Measurements from ENCODE around the gene WDR1. TPM values are rescaled to one million over a fixed set of nuclear protein-coding genes. Genes with fewer than 3 reads are reported as not detected.

The WDR1 gene
- total RNA-seq, 5 donors from 2014 or later (not counting 1 experiment from before 2014, with no cell fraction given), result 268 to 308 (median 304) TPM

- no peak overlapping the region for H3K4me3 ChIP-seq (ENCODE audit: control insufficient read depth in 1 of 2, extremely low read depth in 1 of 2, low read length in 1 of 2)
- H3K9me3 ChIP-seq, result no peaks in the 10 kb centered on the region
- no peaks in the 10 kb centered on the region for H3K27me3 ChIP-seq (replicated peaks in 1 of 2; ENCODE audit: control insufficient read depth in 2 of 2, extremely low read depth in 1 of 2, insufficient read depth in 2 of 2, low read length in 1 of 2)
- WGBS (ENCODE audit: insufficient coverage), result 61% methylated on average over 10 of the region's 19 CpGs
- no peak for ATAC-seq (replicated peaks in 1 of 4)
- DNase-seq, result no peak
- ChIA-PET POLR2A (no interaction called here), CTCF (interaction anchor here in 1 of 2 donors (0.8 kb wide), 1 partner anchor 15 kb away, joined by 3 read pairs; no protein-coding TSS in a partner anchor)
- H3K4me1 Mint-ChIP-seq, result peaks cover 71 to 76% (median 72%) of the 10 kb centered on the region in 3 donors
- peaks cover 42% of the 10 kb centered on the region for H3K36me3 Mint-ChIP-seq
- peak overlapping the region; percentile 71 for H3K27ac ChIP-seq (ENCODE audit: low read length)
- H3K27ac Mint-ChIP-seq, result peak overlapping the region; percentile 93 to 94
- peaks cover 26 to 98% of the 10 kb centered on the region in 2 donors for H3K36me3 ChIP-seq (ENCODE audit: control insufficient read depth in 2 of 2, extremely low read depth in 1 of 2, insufficient read depth in 1 of 2, low read length in 1 of 2)
- no peaks in the 10 kb centered on the region for H3K27me3 Mint-ChIP-seq
- H3K4me1 ChIP-seq (ENCODE audit: control insufficient read depth in 1 of 2, extremely low read depth in 1 of 2, insufficient read depth in 2 of 2, low read length in 2 of 2), result peaks cover 40 to 88% of the 10 kb centered on the region in 2 experiments
- no peaks in the 10 kb centered on the region for H3K9me3 Mint-ChIP-seq
- H3K4me3 Mint-ChIP-seq, result peak overlapping the region in 2 of 3 donors; percentile 24 to 68
These were observed 23.9 kb downstream of the WDR1 start for GRCh38 chr4:10092481-10093270.

- Mint-ChIP-seq H3K27ac (peak overlapping the region; percentile 93 to 94), H3K27me3 (no peaks in the 10 kb centered on the region), H3K4me1 (peaks cover 61 to 66% (median 65%) of the 10 kb centered on the region in 3 donors), H3K4me3 (peak overlapping the region in 1 of 3 donors; percentile 68), H3K36me3 (peaks cover 42% of the 10 kb centered on the region), H3K9me3 (no peaks in the 10 kb centered on the region)
- no peaks in the 10 kb centered on the region for H3K27me3 ChIP-seq (replicated peaks in 1 of 2; ENCODE audit: control insufficient read depth in 2 of 2, extremely low read depth in 1 of 2, insufficient read depth in 2 of 2, low read length in 1 of 2)
- ATAC-seq (replicated peaks in 1 of 4), result no peak
- H3K36me3 ChIP-seq (ENCODE audit: control insufficient read depth in 2 of 2, extremely low read depth in 1 of 2, insufficient read depth in 1 of 2, low read length in 1 of 2), result peaks cover 26 to 98% of the 10 kb centered on the region in 2 donors
- CTCF ChIA-PET, result interaction anchor here in 1 of 2 donors (0.8 kb wide), 1 partner anchor 16 kb away, joined by 3 read pairs; no protein-coding TSS in a partner anchor
- no peak overlapping the region for H3K27ac ChIP-seq (ENCODE audit: low read length)
- 94% methylated on average over 10 of the region's 19 CpGs for WGBS (ENCODE audit: insufficient coverage)
- POLR2A ChIA-PET, result no interaction called here
- peaks cover 35 to 78% of the 10 kb centered on the region in 2 experiments for H3K4me1 ChIP-seq (ENCODE audit: control insufficient read depth in 1 of 2, extremely low read depth in 1 of 2, insufficient read depth in 2 of 2, low read length in 2 of 2)
- no peak for DNase-seq
- no peak overlapping the region for H3K4me3 ChIP-seq (ENCODE audit: control insufficient read depth in 1 of 2, extremely low read depth in 1 of 2, low read length in 1 of 2)
- H3K9me3 ChIP-seq, result no peaks in the 10 kb centered on the region
These were observed 24.9 kb downstream of the WDR1 start for GRCh38 chr4:10091531-10092181.

- POLR2A ChIA-PET, result interaction anchor here in 1 of 2 donors (0.8 kb wide), 1 partner anchor 28 kb away, joined by 3 read pairs; no protein-coding TSS in a partner anchor
- Histone ChIP-seq H3K27me3 (replicated peaks in 1 of 2; ENCODE audit: control insufficient read depth in 2 of 2, extremely low read depth in 1 of 2, insufficient read depth in 2 of 2, low read length in 1 of 2) (no peaks in the 10 kb centered on the region), H3K4me3 (ENCODE audit: control insufficient read depth in 1 of 2, extremely low read depth in 1 of 2, low read length in 1 of 2) (no peak overlapping the region), H3K27ac (ENCODE audit: low read length) (no peak overlapping the region), H3K9me3 (no peaks in the 10 kb centered on the region), H3K4me1 (ENCODE audit: control insufficient read depth in 1 of 2, extremely low read depth in 1 of 2, insufficient read depth in 2 of 2, low read length in 2 of 2) (peaks cover 26 to 68% of the 10 kb centered on the region in 2 experiments), H3K36me3 (ENCODE audit: control insufficient read depth in 2 of 2, extremely low read depth in 1 of 2, insufficient read depth in 1 of 2, low read length in 1 of 2) (peaks cover 36 to 99% of the 10 kb centered on the region in 2 donors)
- ATAC-seq (replicated peaks in 1 of 4), result no peak
- Mint-ChIP-seq H3K36me3 (peaks cover 46% of the 10 kb centered on the region), H3K4me3 (no peak overlapping the region), H3K9me3 (no peaks in the 10 kb centered on the region), H3K27me3 (no peaks in the 10 kb centered on the region), H3K27ac (peak overlapping the region; percentile 39 to 61), H3K4me1 (peaks cover 51 to 56% (median 55%) of the 10 kb centered on the region in 3 donors)
- CTCF ChIA-PET, result no interaction called here
- no peak for DNase-seq
- WGBS (ENCODE audit: insufficient coverage), result 93% methylated on average over 19 of the region's 21 CpGs
These were observed 25.9 kb downstream of the WDR1 start for GRCh38 chr4:10090467-10091250.

DNA sequence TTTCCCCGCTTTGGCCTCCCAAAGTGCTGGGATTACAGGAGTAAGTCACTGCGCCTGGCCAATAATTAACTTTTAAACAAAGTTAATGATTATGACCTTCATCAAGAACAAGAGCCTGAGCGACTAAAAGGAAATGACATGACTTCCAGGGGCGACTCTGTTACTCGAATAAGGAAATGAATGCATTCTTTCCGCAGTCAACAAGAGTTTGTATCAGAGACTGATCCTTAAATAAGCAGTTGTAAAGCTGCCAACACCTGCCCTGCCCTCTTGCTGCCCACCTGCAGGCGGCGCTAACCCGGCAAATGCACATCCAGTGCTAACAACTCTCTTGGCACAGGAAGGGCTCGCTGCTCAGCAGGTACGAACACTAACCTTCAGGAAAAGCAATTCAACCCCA is 27.3 kb downstream of the WDR1 start:
- H3K9me3 ChIP-seq, result no peaks in the 10 kb centered on the region
- peaks cover 51% of the 10 kb centered on the region for H3K36me3 Mint-ChIP-seq

GRCh38 chr4:10088135-10089010 is 28.2 kb downstream of the WDR1 start:
- Histone ChIP-seq H3K9me3 (no peaks in the 10 kb centered on the region), H3K27ac (ENCODE audit: low read length) (no peak overlapping the region), H3K27me3 (replicated peaks in 1 of 2; ENCODE audit: control insufficient read depth in 2 of 2, extremely low read depth in 1 of 2, insufficient read depth in 2 of 2, low read length in 1 of 2) (no peaks in the 10 kb centered on the region), H3K4me3 (ENCODE audit: control insufficient read depth in 1 of 2, extremely low read depth in 1 of 2, low read length in 1 of 2) (no peak overlapping the region), H3K4me1 (ENCODE audit: control insufficient read depth in 1 of 2, extremely low read depth in 1 of 2, insufficient read depth in 2 of 2, low read length in 2 of 2) (peaks cover 7 to 45% of the 10 kb centered on the region in 2 experiments), H3K36me3 (ENCODE audit: control insufficient read depth in 2 of 2, extremely low read depth in 1 of 2, insufficient read depth in 1 of 2, low read length in 1 of 2) (peaks cover 39 to 99% of the 10 kb centered on the region in 2 donors)
- no peak overlapping the region for H3K4me3 Mint-ChIP-seq
- no peaks in the 10 kb centered on the region for H3K9me3 Mint-ChIP-seq
- POLR2A ChIA-PET, result no interaction called here
- WGBS (ENCODE audit: insufficient coverage), result 90% methylated on average over 17 of the region's 28 CpGs
- H3K27me3 Mint-ChIP-seq, result no peaks in the 10 kb centered on the region
- peak overlapping the region in 1 of 2 donors; percentile 11 for H3K27ac Mint-ChIP-seq
- ATAC-seq (replicated peaks in 1 of 4) (no peak), DNase-seq (no peak)
- peaks cover 43% of the 10 kb centered on the region for H3K36me3 Mint-ChIP-seq
- peaks cover 29 to 36% (median 33%) of the 10 kb centered on the region in 3 donors for H3K4me1 Mint-ChIP-seq
- CTCF ChIA-PET, result interaction anchor here in 1 of 2 donors (0.6 kb wide), 1 partner anchor 109 kb away, joined by 5 read pairs; no protein-coding TSS in a partner anchor

More for the DNA sequence above, 27.3 kb downstream of the WDR1 start:
- ChIA-PET CTCF (interaction anchor here in 1 of 2 donors (0.6 to 0.8 kb wide), 3 partner anchors 10 to 373 kb away, joined by 3 to 5 read pairs (median 3); no protein-coding TSS in a partner anchor), POLR2A (interaction anchor here in 1 of 2 donors (0.8 kb wide), 1 partner anchor 30 kb away, joined by 3 read pairs; no protein-coding TSS in a partner anchor)
- H3K9me3 Mint-ChIP-seq, result no peaks in the 10 kb centered on the region
- Histone ChIP-seq H3K27me3 (replicated peaks in 1 of 2; ENCODE audit: control insufficient read depth in 2 of 2, extremely low read depth in 1 of 2, insufficient read depth in 2 of 2, low read length in 1 of 2) (no peaks in the 10 kb centered on the region), H3K4me1 (ENCODE audit: control insufficient read depth in 1 of 2, extremely low read depth in 1 of 2, insufficient read depth in 2 of 2, low read length in 2 of 2) (peaks cover 14 to 55% of the 10 kb centered on the region in 2 experiments), H3K27ac (ENCODE audit: low read length) (no peak overlapping the region), H3K36me3 (ENCODE audit: control insufficient read depth in 2 of 2, extremely low read depth in 1 of 2, insufficient read depth in 1 of 2, low read length in 1 of 2) (peaks cover 38 to 99% of the 10 kb centered on the region in 2 donors), H3K4me3 (ENCODE audit: control insufficient read depth in 1 of 2, extremely low read depth in 1 of 2, low read length in 1 of 2) (no peak overlapping the region)
- no peak overlapping the region for H3K4me3 Mint-ChIP-seq
- WGBS (ENCODE audit: insufficient coverage), result 91% methylated on average over 6 of the region's 11 CpGs
- H3K27ac Mint-ChIP-seq, result no peak overlapping the region
- ATAC-seq (replicated peaks in 1 of 4) (no peak), DNase-seq (no peak)
- peaks cover 38 to 46% (median 43%) of the 10 kb centered on the region in 3 donors for H3K4me1 Mint-ChIP-seq
- no peaks in the 10 kb centered on the region for H3K27me3 Mint-ChIP-seq

Measured in T-cell (primary cell).